Hepatocyte (in vitro differentiated cells): Measurements from ENCODE around the gene TCEAL1. TPM values are rescaled to one million over a fixed set of nuclear protein-coding genes. Genes with fewer than 3 reads are reported as not detected.
A peak's percentile ranks its signal among the peaks of the same experiment; 100 is the strongest.
"Not testable (repeated sequence)": the region's sequence is repeated elsewhere in the genome, so short reads cannot be mapped to it uniquely, and the experiment has no call there.

Experiments used
- DNase-seq: peaks from one replicate; pipeline ENCODE4 v3.0.0-alpha.2; 2016; ENCODE audit warnings: low spot score
- H2AFZ ChIP-seq: fragments of 200-600 bp; sonication (generic); 2 replicates; pipeline ENCODE4 v1.6.0; 2016; ENCODE audit warnings: antibody characterized with exemption, mild to moderate bottlenecking
- H3K27ac ChIP-seq: fragments of 200-600 bp; sonication (generic); 2 replicates; pipeline ENCODE4 v1.5.1; 2016; ENCODE audit warnings: mild to moderate bottlenecking
- H3K27me3 ChIP-seq: fragments of 200-600 bp; sonication (generic); 2 replicates; pipeline ENCODE4 v1.6.1; 2016
- H3K36me3 ChIP-seq: fragments of 200-600 bp; sonication (generic); replicated peaks from 2 replicates; pipeline ENCODE4 v1.5.1; 2016; ENCODE audit warnings: low read depth; ENCODE audit not compliant: insufficient read depth
- H3K4me1 ChIP-seq: fragments of 200-600 bp; sonication (generic); 2 replicates; pipeline ENCODE4 v1.5.1; 2016; ENCODE audit warnings: mild to moderate bottlenecking, moderate library complexity; ENCODE audit not compliant: insufficient read depth
- H3K4me2 ChIP-seq: fragments of 200-600 bp; sonication (generic); 2 replicates; pipeline ENCODE4 v1.6.0; 2016
- H3K4me3 ChIP-seq: fragments of 200-600 bp; sonication (generic); 2 replicates; pipeline ENCODE4 v1.5.1; 2016; ENCODE audit warnings: mild to moderate bottlenecking
- H3K79me2 ChIP-seq: fragments of 200-600 bp; sonication (generic); 2 replicates; pipeline ENCODE4 v1.6.0; 2017; ENCODE audit warnings: mild to moderate bottlenecking
- H3K9me2 ChIP-seq: fragments of 200-600 bp; sonication (generic); replicated peaks from 2 replicates; pipeline ENCODE4 v1.6.0; 2017; ENCODE audit warnings: mild to moderate bottlenecking; ENCODE audit not compliant: insufficient read depth
- H3K9me3 ChIP-seq: fragments of 200-600 bp; sonication (generic); 2 replicates; pipeline ENCODE4 v1.5.1; 2016; ENCODE audit warnings: low read depth, mild to moderate bottlenecking
- H4K20me1 ChIP-seq: fragments of 200-600 bp; sonication (generic); 2 replicates; pipeline ENCODE4 v1.6.0; 2016; ENCODE audit warnings: mild to moderate bottlenecking; ENCODE audit not compliant: insufficient read depth, poor library complexity, severe bottlenecking
- CTCF ChIP-seq: fragments of 200-600 bp; sonication (generic); IDR thresholded peaks from 2 replicates; pipeline ENCODE4 v1.5.1; 2016; ENCODE audit warnings: antibody characterized with exemption, mild to moderate bottlenecking; ENCODE audit not compliant: poor library complexity
- EZH2 ChIP-seq: fragments of 200-600 bp; sonication (generic); IDR thresholded peaks from 2 replicates; pipeline ENCODE4 v1.6.1; 2016; ENCODE audit warnings: antibody characterized with exemption, mild to moderate bottlenecking, borderline replicate concordance
- EZH2phosphoT487 ChIP-seq: fragments of 200-600 bp; sonication (generic); IDR thresholded peaks from one replicate; pipeline ENCODE4 v1.6.1; 2018; ENCODE audit warnings: antibody characterized with exemption, mild to moderate bottlenecking, low read depth, moderate library complexity; ENCODE audit not compliant: unreplicated experiment, severe bottlenecking
- WGBS: methylation state at CpG from one replicate; pipeline ENCODE4 v1.1.6; 2016; ENCODE audit warnings: low lambda C conversion rate; ENCODE audit errors: missing lambda C conversion rate; 5-methylcytosine and 5-hydroxymethylcytosine counted together
- polyA plus RNA-seq: library from polyadenylated mRNA; unstranded; fragments of >200 nt; fragmentation: Nextera tagmentation; extraction: Ambion mirVana; gene quantifications from 2 replicates; pipeline ENCODE4 v1.2.1, GENCODE V29; 2016
- total RNA-seq: library from RNA; depleted of rRNA; stranded (reverse); fragments of >200 nt; gene quantifications from 2 replicates; pipeline ENCODE4 v1.2.3, GENCODE V29; 2014

Gene TCEAL1
- total and polyA plus RNA-seq, 2 experiments from 2014 or later, result 89.2 to 113 TPM

GRCh38 chrX:103644125-103644524 is 15.3 kb downstream of the TCEAL1 start:
- Histone ChIP-seq H3K79me2 (no peaks in the 10 kb centered on the region), H3K27ac (no peak overlapping the region), H4K20me1 (no peaks in the 10 kb centered on the region), H3K36me3 (no peaks in the 10 kb centered on the region), H2AFZ (no peak overlapping the region), H3K9me3 (no peaks in the 10 kb centered on the region), H3K9me2 (no peaks in the 10 kb centered on the region), H3K27me3 (no peaks in the 10 kb centered on the region), H3K4me1 (peaks cover 4% of the 10 kb centered on the region), H3K4me2 (no peak overlapping the region), H3K4me3 (no peak overlapping the region)
- TF ChIP-seq EZH2 (no peak), CTCF (no peak), EZH2phosphoT487 (no peak)
- no peak for DNase-seq
- 92% methylated on average over 1 of the region's 1 CpG for WGBS

- Histone ChIP-seq H3K36me3 (no peaks in the 10 kb centered on the region), H3K9me3 (no peaks in the 10 kb centered on the region), H3K4me2 (no peak overlapping the region), H3K27ac (no peak overlapping the region), H3K27me3 (no peaks in the 10 kb centered on the region), H4K20me1 (no peaks in the 10 kb centered on the region), H3K9me2 (no peaks in the 10 kb centered on the region), H2AFZ (no peak overlapping the region), H3K4me3 (no peak overlapping the region), H3K79me2 (no peaks in the 10 kb centered on the region), H3K4me1 (peaks cover 4% of the 10 kb centered on the region)
- WGBS, result 67% methylated on average over 1 of the region's 1 CpG
- no peak for TF ChIP-seq CTCF
- TF ChIP-seq EZH2, result no peak
- TF ChIP-seq EZH2phosphoT487, result no peak
- no peak for DNase-seq
Measured at GRCh38 chrX:103647630-103648029, 18.9 kb downstream of the TCEAL1 start.

GRCh38 chrX:103651151-103651773 is 22.5 kb downstream of the TCEAL1 start:
- H3K9me2 ChIP-seq, result no peaks in the 10 kb centered on the region
- H2AFZ ChIP-seq, result no peak overlapping the region
- H3K4me2 ChIP-seq, result no peak overlapping the region
- no peaks in the 10 kb centered on the region for H3K27me3 ChIP-seq
- DNase-seq, result no peak
- H4K20me1 ChIP-seq, result no peaks in the 10 kb centered on the region
- H3K79me2 ChIP-seq, result no peaks in the 10 kb centered on the region
- TF ChIP-seq EZH2 (no peak), EZH2phosphoT487 (no peak), CTCF (no peak)
- H3K9me3 ChIP-seq, result no peaks in the 10 kb centered on the region
- 66% methylated on average over 2 of the region's 2 CpGs for WGBS
- H3K4me1 ChIP-seq, result peaks cover 4% of the 10 kb centered on the region
- H3K4me3 ChIP-seq, result no peak overlapping the region
- no peaks in the 10 kb centered on the region for H3K36me3 ChIP-seq
- H3K27ac ChIP-seq, result peak overlapping the region; percentile 53

- H3K4me3 ChIP-seq, H3K27me3 ChIP-seq, H2AFZ ChIP-seq, H3K4me2 ChIP-seq, H3K9me2 ChIP-seq, H3K79me2 ChIP-seq, H3K27ac ChIP-seq, DNase-seq, H3K4me1 ChIP-seq, H3K36me3 ChIP-seq, H3K9me3 ChIP-seq, H4K20me1 ChIP-seq: not testable (repeated sequence)
- WGBS, result 94% methylated on average over 7 of the region's 7 CpGs
Measured at GRCh38 chrX:103655230-103656000, 26.6 kb downstream of the TCEAL1 start.
